Measurements from ENCODE around the gene SLC13A4.

DNA sequence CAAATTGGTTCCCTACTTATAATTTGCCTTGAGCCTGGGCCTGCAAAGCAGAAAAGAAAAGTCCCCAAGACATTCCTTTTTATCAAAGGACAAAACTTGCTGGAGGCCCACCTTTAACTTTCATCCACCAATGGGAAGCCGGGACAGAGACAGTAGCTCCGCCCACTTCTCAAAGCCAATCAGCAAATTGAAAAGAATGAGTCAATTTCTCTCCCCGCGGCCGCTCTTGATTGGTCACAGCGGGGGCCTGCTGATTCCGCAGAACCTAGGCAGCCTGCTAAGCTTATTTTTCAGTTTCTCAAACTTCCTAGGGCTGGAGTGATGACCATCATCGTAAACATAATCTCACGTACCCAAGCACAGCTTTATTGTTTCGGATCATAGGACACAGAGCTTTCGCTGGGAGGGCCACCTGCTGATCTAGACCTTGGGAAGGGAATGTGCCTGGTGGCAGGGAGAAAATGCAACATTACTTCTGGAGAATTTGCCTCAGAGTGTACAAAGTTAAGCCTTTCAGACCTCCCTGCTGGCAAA lies at the start of gene SLC13A4:
- TF ChIP-seq, protein P1, sequence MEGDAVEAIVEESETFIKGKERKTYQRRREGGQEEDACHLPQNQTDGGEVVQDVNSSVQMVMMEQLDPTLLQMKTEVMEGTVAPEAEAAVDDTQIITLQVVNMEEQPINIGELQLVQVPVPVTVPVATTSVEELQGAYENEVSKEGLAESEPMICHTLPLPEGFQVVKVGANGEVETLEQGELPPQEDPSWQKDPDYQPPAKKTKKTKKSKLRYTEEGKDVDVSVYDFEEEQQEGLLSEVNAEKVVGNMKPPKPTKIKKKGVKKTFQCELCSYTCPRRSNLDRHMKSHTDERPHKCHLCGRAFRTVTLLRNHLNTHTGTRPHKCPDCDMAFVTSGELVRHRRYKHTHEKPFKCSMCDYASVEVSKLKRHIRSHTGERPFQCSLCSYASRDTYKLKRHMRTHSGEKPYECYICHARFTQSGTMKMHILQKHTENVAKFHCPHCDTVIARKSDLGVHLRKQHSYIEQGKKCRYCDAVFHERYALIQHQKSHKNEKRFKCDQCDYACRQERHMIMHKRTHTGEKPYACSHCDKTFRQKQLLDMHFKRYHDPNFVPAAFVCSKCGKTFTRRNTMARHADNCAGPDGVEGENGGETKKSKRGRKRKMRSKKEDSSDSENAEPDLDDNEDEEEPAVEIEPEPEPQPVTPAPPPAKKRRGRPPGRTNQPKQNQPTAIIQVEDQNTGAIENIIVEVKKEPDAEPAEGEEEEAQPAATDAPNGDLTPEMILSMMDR (optimal IDR thresholded peaks at IDR 0.05 in 1 of 3, IDR thresholded peaks at IDR 0.05 in 1 of 3, conservative IDR thresholded peaks at IDR 0.05 in 1 of 3; ENCODE audit: extremely low read depth in 1 of 3, insufficient read depth in 2 of 3, low read length in 3 of 3): no peak
- TF ChIP-seq EZH2 (IDR thresholded peaks at IDR 0.05; ENCODE audit: low read length): no peak

Data from keratinocyte (primary cell).